PFSK-1 (cell line): ENCODE results near the gene PTPRO.

ENCODE experiments used
- POLR2AphosphoS5 ChIP-seq: IDR thresholded peaks from 2 replicates; pipeline ENCODE4 v1.6.1; 2012; ENCODE audit warnings: low read depth, mild to moderate bottlenecking, control low read depth, low read length, moderate library complexity
- SIN3A ChIP-seq: IDR thresholded peaks from 2 replicates; pipeline ENCODE4 v1.6.1; 2012; ENCODE audit warnings: mild to moderate bottlenecking, low read length, moderate library complexity, borderline replicate concordance; ENCODE audit not compliant: insufficient read depth

- TF ChIP-seq POLR2AphosphoS5 (no peak), SIN3A (no peak)
These were observed 65.5 kb downstream of the PTPRO start for GRCh38 chr12:15387772-15388171.
